ENCODE data around the gene ESF1. TPM values are rescaled to one million over a fixed set of nuclear protein-coding genes. Genes with fewer than 3 reads are reported as not detected.

The ESF1 gene
- total and polyA plus RNA-seq, 4 donors: 7.9 to 14.6 (median 10.4) TPM

DNA sequence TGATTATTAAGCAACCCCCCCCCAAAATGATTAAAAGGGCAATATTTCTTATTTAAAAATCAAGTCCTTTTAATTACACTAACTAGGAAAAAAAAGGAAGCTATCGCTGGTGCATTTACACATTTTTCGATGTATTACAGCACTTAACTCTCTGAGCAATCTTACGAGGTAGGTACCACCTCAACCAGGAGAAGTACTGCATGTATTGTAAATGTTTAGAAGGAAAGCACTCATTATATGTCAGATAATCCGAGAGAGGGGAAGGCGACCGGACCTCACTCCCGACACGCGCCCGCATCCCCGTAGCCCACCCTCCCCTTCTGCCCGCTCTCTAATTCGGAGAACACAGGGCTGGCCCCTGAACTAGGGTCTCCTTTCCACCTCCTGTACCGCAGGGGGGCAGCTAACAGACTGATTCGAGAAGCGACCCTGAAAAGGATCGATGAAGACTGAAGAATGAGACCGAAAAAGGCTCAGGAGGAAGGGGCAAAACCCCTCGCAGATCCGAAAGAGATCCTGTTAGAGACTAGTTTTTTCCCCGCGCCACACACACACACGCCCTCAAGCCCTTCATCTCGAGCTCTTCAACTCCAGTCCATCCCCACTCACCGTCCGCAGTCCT is 337 bp downstream of the ESF1 start:
- no peak for DNase-seq

DNA sequence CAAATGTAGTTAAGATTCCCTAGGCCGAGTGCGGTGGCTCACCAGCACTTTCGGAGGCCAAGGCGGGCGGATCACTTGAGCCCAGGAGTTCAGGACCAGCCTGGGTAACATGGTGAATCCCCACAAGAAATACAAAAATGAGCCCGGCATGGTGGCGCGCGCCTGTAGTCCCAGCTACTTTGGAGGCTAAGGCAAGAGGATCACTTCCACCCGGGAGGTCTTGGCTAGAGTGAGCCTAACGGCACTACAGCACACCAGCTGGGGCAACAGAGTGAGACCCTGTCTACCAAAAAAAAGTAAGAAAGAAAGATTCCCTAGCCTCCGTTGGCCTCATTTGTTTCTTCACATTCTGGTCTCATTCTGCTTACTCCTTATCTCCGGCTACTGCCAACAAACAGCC is 1.2 kb downstream of the ESF1 start:
- Histone ChIP-seq H3K9ac (ENCODE audit: insufficient read depth in 1 of 2, low read length in 2 of 2) (peak overlapping the region; percentile 65 to 90), H3K4me3 (no peak overlapping the region)
- TF ChIP-seq, protein P1, sequence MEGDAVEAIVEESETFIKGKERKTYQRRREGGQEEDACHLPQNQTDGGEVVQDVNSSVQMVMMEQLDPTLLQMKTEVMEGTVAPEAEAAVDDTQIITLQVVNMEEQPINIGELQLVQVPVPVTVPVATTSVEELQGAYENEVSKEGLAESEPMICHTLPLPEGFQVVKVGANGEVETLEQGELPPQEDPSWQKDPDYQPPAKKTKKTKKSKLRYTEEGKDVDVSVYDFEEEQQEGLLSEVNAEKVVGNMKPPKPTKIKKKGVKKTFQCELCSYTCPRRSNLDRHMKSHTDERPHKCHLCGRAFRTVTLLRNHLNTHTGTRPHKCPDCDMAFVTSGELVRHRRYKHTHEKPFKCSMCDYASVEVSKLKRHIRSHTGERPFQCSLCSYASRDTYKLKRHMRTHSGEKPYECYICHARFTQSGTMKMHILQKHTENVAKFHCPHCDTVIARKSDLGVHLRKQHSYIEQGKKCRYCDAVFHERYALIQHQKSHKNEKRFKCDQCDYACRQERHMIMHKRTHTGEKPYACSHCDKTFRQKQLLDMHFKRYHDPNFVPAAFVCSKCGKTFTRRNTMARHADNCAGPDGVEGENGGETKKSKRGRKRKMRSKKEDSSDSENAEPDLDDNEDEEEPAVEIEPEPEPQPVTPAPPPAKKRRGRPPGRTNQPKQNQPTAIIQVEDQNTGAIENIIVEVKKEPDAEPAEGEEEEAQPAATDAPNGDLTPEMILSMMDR (IDR thresholded peaks at IDR 0.05; ENCODE audit: control extremely low read depth, extremely low read depth): no peak

More for the DNA sequence above, 337 bp downstream of the ESF1 start:
- WGBS, 2 donors: 0% methylated on average over 26 of the region's 26 CpGs
- Histone ChIP-seq H3K9me3 (ENCODE audit: control insufficient read depth in 4 of 4, insufficient read depth in 3 of 4, low read length in 3 of 4) (no peaks in the 10 kb centered on the region), H3K4me1 (ENCODE audit: control insufficient read depth in 5 of 5, insufficient read depth in 5 of 5, low read length in 5 of 5) (peaks cover 5 to 18% (median 8%) of the 10 kb centered on the region in 5 donors), H3K4me3 (peak overlapping the region; percentile 81), H3K36me3 (ENCODE audit: control insufficient read depth in 4 of 4, insufficient read depth in 4 of 4, low read length in 4 of 4) (peaks cover 8 to 27% (median 11%) of the 10 kb centered on the region in 4 donors), H3K27me3 (ENCODE audit: control insufficient read depth in 3 of 3, insufficient read depth in 3 of 3, low read length in 2 of 3) (no peaks in the 10 kb centered on the region), H3K9ac (ENCODE audit: insufficient read depth in 1 of 2, low read length in 2 of 2) (peak overlapping the region; percentile 65 to 90), H3K27ac (ENCODE audit: low read depth in 1 of 2, low read length in 1 of 2) (peak overlapping the region in 1 of 2 donors; percentile 85)
- TF ChIP-seq, protein P1 (IDR thresholded peaks at IDR 0.05; ENCODE audit: control extremely low read depth, extremely low read depth): no peak
- ATAC-seq (ENCODE audit: insufficient read depth, low FRiP score): no peak

DNA sequence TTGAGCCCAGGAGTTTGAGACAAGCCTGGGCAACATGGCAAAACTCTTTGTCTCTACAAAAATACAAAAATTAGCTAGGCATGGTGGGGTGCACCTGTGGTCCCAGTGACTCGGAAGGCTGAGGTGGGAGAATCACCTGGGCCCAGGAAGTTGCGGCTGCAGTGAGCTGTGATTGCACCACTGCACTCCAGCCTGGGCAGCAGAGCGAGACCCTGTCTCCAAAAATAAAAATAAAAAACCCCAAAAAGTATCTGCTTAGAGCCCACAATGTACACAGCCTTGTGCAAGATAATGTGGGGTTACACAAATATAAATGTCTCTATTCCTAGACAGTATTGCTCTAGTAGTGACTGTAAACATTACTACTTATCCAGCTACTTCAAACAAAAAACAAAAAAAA is 5.9 kb downstream of the ESF1 start:
- peaks cover 12 to 45% (median 24%) of the 10 kb centered on the region in 4 donors for H3K36me3 ChIP-seq (ENCODE audit: control insufficient read depth in 4 of 4, insufficient read depth in 4 of 4, low read length in 4 of 4)
- no peak overlapping the region for H3K27ac ChIP-seq (ENCODE audit: low read depth in 1 of 2, low read length in 1 of 2)
- TF ChIP-seq, protein P1 (IDR thresholded peaks at IDR 0.05; ENCODE audit: control extremely low read depth, extremely low read depth): no peak
- peaks cover 2 to 8% (median 5%) of the 10 kb centered on the region in 5 donors for H3K4me1 ChIP-seq (ENCODE audit: control insufficient read depth in 5 of 5, insufficient read depth in 5 of 5, low read length in 5 of 5)
- H3K27me3 ChIP-seq (ENCODE audit: control insufficient read depth in 3 of 3, insufficient read depth in 3 of 3, low read length in 2 of 3): no peaks in the 10 kb centered on the region
- WGBS, 2 donors: 94% methylated on average over 3 of the region's 3 CpGs
- no peaks in the 10 kb centered on the region for H3K9me3 ChIP-seq (ENCODE audit: control insufficient read depth in 4 of 4, insufficient read depth in 3 of 4, low read length in 3 of 4)
- ATAC-seq (ENCODE audit: insufficient read depth, low FRiP score): no peak
- DNase-seq: no peak
- no peak overlapping the region for H3K4me3 ChIP-seq
- no peak overlapping the region for H3K9ac ChIP-seq (ENCODE audit: insufficient read depth in 1 of 2, low read length in 2 of 2)

More for the DNA sequence above, 1.2 kb downstream of the ESF1 start:
- H3K4me1 ChIP-seq (ENCODE audit: control insufficient read depth in 5 of 5, insufficient read depth in 5 of 5, low read length in 5 of 5): peaks cover 5 to 18% (median 8%) of the 10 kb centered on the region in 5 donors
- H3K36me3 ChIP-seq (ENCODE audit: control insufficient read depth in 4 of 4, insufficient read depth in 4 of 4, low read length in 4 of 4): peaks cover 8 to 27% (median 11%) of the 10 kb centered on the region in 4 donors
- DNase-seq (no peak), ATAC-seq (ENCODE audit: insufficient read depth, low FRiP score) (no peak)
- WGBS, 2 donors: 93 to 97% methylated on average over 13 of the region's 13 CpGs
- no peak overlapping the region for H3K27ac ChIP-seq (ENCODE audit: low read depth in 1 of 2, low read length in 1 of 2)
- H3K9me3 ChIP-seq (ENCODE audit: control insufficient read depth in 4 of 4, insufficient read depth in 3 of 4, low read length in 3 of 4): no peaks in the 10 kb centered on the region
- H3K27me3 ChIP-seq (ENCODE audit: control insufficient read depth in 3 of 3, insufficient read depth in 3 of 3, low read length in 2 of 3): no peaks in the 10 kb centered on the region
